HepG2 (cell line): ENCODE measurements around the gene KCNE2. TPM values are rescaled to one million over a fixed set of nuclear protein-coding genes. Genes with fewer than 3 reads are reported as not detected.
A peak's percentile ranks its signal among the peaks of the same experiment; 100 is the strongest.

ENCODE experiments used
- ATRX ChIP-seq: sonication (generic); formaldehyde crosslinking; IDR thresholded peaks from 2 replicates; pipeline ENCODE4 v1.4.0; 2020; ENCODE audit warnings: missing genetic modification reagents, borderline replicate concordance
- BCL3 ChIP-seq: sonication (generic); formaldehyde crosslinking; IDR thresholded peaks from 2 replicates; pipeline ENCODE4 v1.5.1; 2020; ENCODE audit warnings: mild to moderate bottlenecking, missing genetic modification reagents, moderate library complexity
- DNMT3B ChIP-seq: conservative IDR thresholded peaks from 2 replicates; pipeline ENCODE4 v1.6.1; 2016; ENCODE audit warnings: missing biosample characterization, control low read depth
- GATAD2A ChIP-seq: IDR thresholded peaks from 2 replicates; pipeline ENCODE4 v1.6.1; 2016
- HDAC1 ChIP-seq: sonication (generic); formaldehyde crosslinking; IDR thresholded peaks from 2 replicates; pipeline ENCODE4 v1.5.1; 2020; ENCODE audit warnings: mild to moderate bottlenecking, missing genetic modification reagents
- HES4 ChIP-seq: sonication (generic); formaldehyde crosslinking; IDR thresholded peaks from 2 replicates; pipeline ENCODE4 v1.9.0; 2021; ENCODE audit warnings: mild to moderate bottlenecking, missing genetic modification reagents, borderline replicate concordance
- KMT2A ChIP-seq: sonication (generic); formaldehyde crosslinking; IDR thresholded peaks from 2 replicates; pipeline ENCODE4 v1.4.0; 2020; ENCODE audit warnings: missing genetic modification reagents
- MTA1 ChIP-seq: sonication (generic); formaldehyde crosslinking; IDR thresholded peaks from 2 replicates; pipeline ENCODE4 v1.4.0; 2020; ENCODE audit warnings: missing genetic modification reagents, mild to moderate bottlenecking, borderline replicate concordance
- NCOR1 ChIP-seq: fragments of 200-600 bp; sonication (generic); IDR thresholded peaks from 2 replicates; pipeline ENCODE4 v1.7.0; 2017; ENCODE audit warnings: antibody characterized with exemption, low read length, borderline replicate concordance
- NFE2L2 ChIP-seq: fragments of 150-350 bp; IDR thresholded peaks from 2 replicates; pipeline ENCODE4 v1.6.1; 2014; ENCODE audit warnings: low read length
- POGZ ChIP-seq: sonication (generic); formaldehyde crosslinking; IDR thresholded peaks from 2 replicates; pipeline ENCODE4 v1.4.0; 2020; ENCODE audit warnings: mild to moderate bottlenecking, missing genetic modification reagents
- SETDB1 ChIP-seq: sonication (generic); formaldehyde crosslinking; IDR thresholded peaks from 2 replicates; pipeline ENCODE4 v1.5.1; 2020; ENCODE audit warnings: missing genetic modification reagents, mild to moderate bottlenecking, borderline replicate concordance
- ZFP82 ChIP-seq: sonication (generic); formaldehyde crosslinking; IDR thresholded peaks from 2 replicates; pipeline ENCODE4 v1.5.1; 2020; ENCODE audit warnings: mild to moderate bottlenecking, missing genetic modification reagents, borderline replicate concordance
- ZIK1 ChIP-seq: sonication (generic); formaldehyde crosslinking; IDR thresholded peaks from 2 replicates; pipeline ENCODE4 v1.5.0; 2020; ENCODE audit warnings: mild to moderate bottlenecking, low read depth, missing genetic modification reagents, borderline replicate concordance
- ZNF101 ChIP-seq: sonication (generic); formaldehyde crosslinking; IDR thresholded peaks from 2 replicates; pipeline ENCODE4 v1.4.0; 2020; ENCODE audit warnings: mild to moderate bottlenecking, low read depth, missing genetic modification reagents, borderline replicate concordance
- ZNF33A ChIP-seq: sonication (generic); formaldehyde crosslinking; IDR thresholded peaks from 2 replicates; pipeline ENCODE4 v1.5.1; 2020; ENCODE audit warnings: missing genetic modification reagents, mild to moderate bottlenecking, moderate library complexity, borderline replicate concordance
- ZNF687 ChIP-seq: sonication (generic); formaldehyde crosslinking; IDR thresholded peaks from 2 replicates; pipeline ENCODE4 v1.5.1; 2020; ENCODE audit warnings: mild to moderate bottlenecking, missing genetic modification reagents, moderate library complexity
- ZNF841 ChIP-seq: sonication (generic); formaldehyde crosslinking; IDR thresholded peaks from 2 replicates; pipeline ENCODE4 v1.8.1; 2023; ENCODE audit warnings: missing genetic modification reagents, borderline replicate concordance
- ZNF878 ChIP-seq: sonication (generic); formaldehyde crosslinking; IDR thresholded peaks from 2 replicates; pipeline ENCODE4 v1.8.1; 2023; ENCODE audit warnings: mild to moderate bottlenecking, missing genetic modification reagents, moderate library complexity
- polyA plus RNA-seq, 8 experiments: library from polyadenylated mRNA; depleted of rRNA in 3 of 8; stranded (reverse) in 7 of 8; unstranded in 1 of 8; fragments of >200 nt; fragmentation: Illumina TruSeq in 4 of 8; extraction: Trizol in 4 of 8; gene quantifications; 2 replicates each; pipeline versions ENCODE4 v1.2.1 to v1.2.3, GENCODE V29; 2011 to 2016; ENCODE audit warnings: low read depth in 4 of 8, missing spikeins in 1 of 8, mixed read lengths in 1 of 8; ENCODE audit not compliant: insufficient read depth in 1 of 8
- total RNA-seq, 5 experiments: library from RNA; depleted of rRNA; stranded (reverse); fragments of >200 nt; fragmentation: Illumina TruSeq; extraction: Trizol; gene quantifications; 2 replicates each; pipeline ENCODE4 v1.2.3, GENCODE V29; 2016; ENCODE audit warnings: low read depth in 1 of 5
- TF ChIP-seq, protein P1 (sequence below): sonication (generic); formaldehyde crosslinking; IDR thresholded peaks from 2 replicates; pipeline ENCODE4 v1.4.0; 2020; ENCODE audit warnings: missing genetic modification reagents; ENCODE audit errors: not compliant biosample characterization
- TF ChIP-seq, protein P2 (sequence below): sonication (generic); formaldehyde crosslinking; IDR thresholded peaks from 2 replicates; pipeline ENCODE4 v1.4.0; 2020; ENCODE audit warnings: mild to moderate bottlenecking, missing genetic modification reagents

KCNE2 gene
- total and polyA plus RNA-seq, 2 of the 13 experiments (the other 11 are each of a cell fraction or from before 2014, with no cell fraction given), result not detected

DNA sequence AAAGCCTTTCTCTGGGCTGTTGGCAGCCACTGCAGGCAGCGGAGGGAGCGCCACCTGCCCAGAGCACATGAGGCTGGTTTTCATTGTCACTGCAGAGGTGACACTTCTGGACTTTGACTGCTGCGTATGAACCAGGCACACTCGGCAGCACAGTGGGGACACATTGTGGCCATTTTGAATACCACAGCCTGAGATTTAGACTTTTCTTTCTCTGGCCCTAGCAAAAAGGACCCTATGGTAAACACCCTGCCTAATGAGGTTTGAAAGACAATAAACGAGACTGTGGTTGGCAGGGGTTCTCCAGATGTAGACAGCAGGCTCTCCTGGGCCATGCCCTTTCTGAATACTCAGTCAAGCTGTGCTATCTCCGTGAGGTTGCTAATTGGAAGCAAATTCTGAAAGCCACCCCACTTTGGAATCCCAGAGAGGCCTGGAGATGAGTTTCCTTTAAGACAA, 12.0 kb upstream of the KCNE2 start (continued):
- TF ChIP-seq NCOR1, result no peak; the same call in none of the 2 replicates
- TF ChIP-seq BCL3 (CRISPR knock-in tag), result no peak
- TF ChIP-seq, protein P1, sequence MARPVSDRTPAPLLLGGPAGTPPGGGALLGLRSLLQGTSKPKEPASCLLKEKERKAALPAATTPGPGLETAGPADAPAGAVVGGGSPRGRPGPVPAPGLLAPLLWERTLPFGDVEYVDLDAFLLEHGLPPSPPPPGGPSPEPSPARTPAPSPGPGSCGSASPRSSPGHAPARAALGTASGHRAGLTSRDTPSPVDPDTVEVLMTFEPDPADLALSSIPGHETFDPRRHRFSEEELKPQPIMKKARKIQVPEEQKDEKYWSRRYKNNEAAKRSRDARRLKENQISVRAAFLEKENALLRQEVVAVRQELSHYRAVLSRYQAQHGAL (CRISPR knock-in tag), result no peak
- TF ChIP-seq HES4, result no peak
- TF ChIP-seq ZIK1 (CRISPR knock-in tag), result no peak
- TF ChIP-seq ZNF687, result peak; percentile 51
- no peak for TF ChIP-seq ZNF101 (CRISPR knock-in tag)
- peak; percentile 52; the same call in 1 of the 2 replicates for TF ChIP-seq GATAD2A (CRISPR knock-in tag)
- no peak for TF ChIP-seq KMT2A (CRISPR knock-in tag)
- TF ChIP-seq SETDB1 (CRISPR knock-in tag), result no peak
- no peak for TF ChIP-seq ZNF33A (CRISPR knock-in tag)
- no peak for TF ChIP-seq ZNF878 (CRISPR knock-in tag)
- TF ChIP-seq ZFP82 (CRISPR knock-in tag), result no peak
- no peak for TF ChIP-seq NFE2L2
- TF ChIP-seq HDAC1, result 0 out of 2 replicates have a peak, but pooled peaks have one; percentile 25
- TF ChIP-seq ZNF841 (CRISPR knock-in tag), result no peak
- TF ChIP-seq, protein P2, sequence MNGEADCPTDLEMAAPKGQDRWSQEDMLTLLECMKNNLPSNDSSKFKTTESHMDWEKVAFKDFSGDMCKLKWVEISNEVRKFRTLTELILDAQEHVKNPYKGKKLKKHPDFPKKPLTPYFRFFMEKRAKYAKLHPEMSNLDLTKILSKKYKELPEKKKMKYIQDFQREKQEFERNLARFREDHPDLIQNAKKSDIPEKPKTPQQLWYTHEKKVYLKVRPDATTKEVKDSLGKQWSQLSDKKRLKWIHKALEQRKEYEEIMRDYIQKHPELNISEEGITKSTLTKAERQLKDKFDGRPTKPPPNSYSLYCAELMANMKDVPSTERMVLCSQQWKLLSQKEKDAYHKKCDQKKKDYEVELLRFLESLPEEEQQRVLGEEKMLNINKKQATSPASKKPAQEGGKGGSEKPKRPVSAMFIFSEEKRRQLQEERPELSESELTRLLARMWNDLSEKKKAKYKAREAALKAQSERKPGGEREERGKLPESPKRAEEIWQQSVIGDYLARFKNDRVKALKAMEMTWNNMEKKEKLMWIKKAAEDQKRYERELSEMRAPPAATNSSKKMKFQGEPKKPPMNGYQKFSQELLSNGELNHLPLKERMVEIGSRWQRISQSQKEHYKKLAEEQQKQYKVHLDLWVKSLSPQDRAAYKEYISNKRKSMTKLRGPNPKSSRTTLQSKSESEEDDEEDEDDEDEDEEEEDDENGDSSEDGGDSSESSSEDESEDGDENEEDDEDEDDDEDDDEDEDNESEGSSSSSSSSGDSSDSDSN (CRISPR knock-in tag), result no peak
- no peak for TF ChIP-seq DNMT3B (CRISPR knock-in tag)
- no peak for TF ChIP-seq ATRX (CRISPR knock-in tag)
- TF ChIP-seq POGZ, result peak; percentile 65
- TF ChIP-seq MTA1, result no peak
